ENCODE data around the gene TINAGL1.

DNA sequence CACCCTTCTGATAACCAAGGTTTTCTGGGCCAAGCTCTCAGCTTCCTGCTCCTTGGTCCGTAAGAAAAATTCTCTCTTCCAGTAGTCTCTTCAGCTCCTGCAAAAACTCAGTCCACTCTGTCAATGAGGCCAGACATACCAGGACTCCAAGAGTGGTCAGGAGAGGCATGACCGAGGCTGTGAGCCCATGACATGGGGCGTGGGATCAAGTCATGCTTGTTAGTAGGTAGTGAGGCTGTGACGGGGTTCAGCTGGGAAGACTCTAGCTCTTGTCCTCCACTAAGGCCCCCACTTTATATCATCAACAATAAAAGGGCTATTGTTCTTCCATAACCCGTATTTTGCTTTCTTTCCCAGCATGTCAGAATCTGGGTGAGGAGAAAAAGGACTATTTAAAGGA is 31.0 kb downstream of the TINAGL1 start:
- TF ChIP-seq, protein P1, sequence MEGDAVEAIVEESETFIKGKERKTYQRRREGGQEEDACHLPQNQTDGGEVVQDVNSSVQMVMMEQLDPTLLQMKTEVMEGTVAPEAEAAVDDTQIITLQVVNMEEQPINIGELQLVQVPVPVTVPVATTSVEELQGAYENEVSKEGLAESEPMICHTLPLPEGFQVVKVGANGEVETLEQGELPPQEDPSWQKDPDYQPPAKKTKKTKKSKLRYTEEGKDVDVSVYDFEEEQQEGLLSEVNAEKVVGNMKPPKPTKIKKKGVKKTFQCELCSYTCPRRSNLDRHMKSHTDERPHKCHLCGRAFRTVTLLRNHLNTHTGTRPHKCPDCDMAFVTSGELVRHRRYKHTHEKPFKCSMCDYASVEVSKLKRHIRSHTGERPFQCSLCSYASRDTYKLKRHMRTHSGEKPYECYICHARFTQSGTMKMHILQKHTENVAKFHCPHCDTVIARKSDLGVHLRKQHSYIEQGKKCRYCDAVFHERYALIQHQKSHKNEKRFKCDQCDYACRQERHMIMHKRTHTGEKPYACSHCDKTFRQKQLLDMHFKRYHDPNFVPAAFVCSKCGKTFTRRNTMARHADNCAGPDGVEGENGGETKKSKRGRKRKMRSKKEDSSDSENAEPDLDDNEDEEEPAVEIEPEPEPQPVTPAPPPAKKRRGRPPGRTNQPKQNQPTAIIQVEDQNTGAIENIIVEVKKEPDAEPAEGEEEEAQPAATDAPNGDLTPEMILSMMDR (IDR thresholded peaks at IDR 0.05; ENCODE audit: low read depth, low read length), result no peak
- TF ChIP-seq, protein P2, sequence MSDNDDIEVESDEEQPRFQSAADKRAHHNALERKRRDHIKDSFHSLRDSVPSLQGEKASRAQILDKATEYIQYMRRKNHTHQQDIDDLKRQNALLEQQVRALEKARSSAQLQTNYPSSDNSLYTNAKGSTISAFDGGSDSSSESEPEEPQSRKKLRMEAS (IDR thresholded peaks at IDR 0.05; ENCODE audit: low read depth, low read length), result no peak
